Astrocyte (in vitro differentiated cells and primary cell): ENCODE measurements around the gene ENPP7. TPM values are rescaled to one million over a fixed set of nuclear protein-coding genes. Genes with fewer than 3 reads are reported as not detected.

ENCODE experiments used
- DNase-seq: peaks from one replicate; pipeline ENCODE4 v3.0.0-alpha.2; 2010; ENCODE audit warnings: low read depth
- FAIRE-seq: peaks from 2 replicates; lab custom pipeline; 2011; peaks lifted over from hg19 to GRCh38; lab: Jason Lieb, UNC
- H2AFZ ChIP-seq: 2 replicates; pipeline ENCODE4 v1.6.0; 2012; ENCODE audit warnings: low read depth, low read length, inconsistent platforms
- H3K27ac ChIP-seq: 2 replicates; pipeline ENCODE4 v1.5.1; 2011; ENCODE audit warnings: low read depth, low read length, inconsistent platforms
- H3K27me3 ChIP-seq: 2 replicates; pipeline ENCODE4 v1.6.0; 2011; ENCODE audit warnings: low read length, inconsistent platforms; ENCODE audit not compliant: insufficient read depth
- H3K36me3 ChIP-seq: 2 replicates; pipeline ENCODE4 v1.5.1; 2011; ENCODE audit warnings: low read length, inconsistent platforms; ENCODE audit not compliant: insufficient read depth
- H3K4me1 ChIP-seq: 2 replicates; pipeline ENCODE4 v1.5.1; 2011; ENCODE audit warnings: low read length, inconsistent platforms; ENCODE audit not compliant: insufficient read depth
- H3K4me2 ChIP-seq: 2 replicates; pipeline ENCODE4 v1.6.0; 2012; ENCODE audit warnings: low read length, inconsistent platforms
- H3K4me3 ChIP-seq: 2 replicates; pipeline ENCODE4 v1.5.1; 2011; ENCODE audit warnings: low read depth, mild to moderate bottlenecking, low read length, inconsistent platforms; ENCODE audit not compliant: insufficient read depth
- H3K79me2 ChIP-seq: 2 replicates; pipeline ENCODE4 v1.6.0; 2012; ENCODE audit warnings: mild to moderate bottlenecking, low read length, inconsistent platforms; ENCODE audit not compliant: insufficient read depth
- H3K9ac ChIP-seq: 2 replicates; pipeline ENCODE4 v1.6.0; 2012; ENCODE audit warnings: mild to moderate bottlenecking, low read length, inconsistent platforms
- H3K9me3 ChIP-seq: 2 replicates; pipeline ENCODE4 v1.5.1; 2012; ENCODE audit warnings: low read depth, mild to moderate bottlenecking, low read length, inconsistent platforms; ENCODE audit not compliant: insufficient read depth
- H4K20me1 ChIP-seq: 2 replicates; pipeline ENCODE4 v1.6.0; 2012; ENCODE audit warnings: low read length, inconsistent platforms; ENCODE audit not compliant: insufficient read depth
- H3K27ac Mint-ChIP-seq: one replicate; pipeline ENCODE4 v1.8.0; 2021; ENCODE audit warnings: mild to moderate bottlenecking, mixed read lengths; ENCODE audit not compliant: unreplicated experiment
- H3K27me3 Mint-ChIP-seq: one replicate; pipeline ENCODE4 v1.8.0; 2021; ENCODE audit warnings: low read depth, mixed read lengths; ENCODE audit not compliant: unreplicated experiment
- H3K36me3 Mint-ChIP-seq: one replicate; pipeline ENCODE4 v1.8.0; 2021; ENCODE audit warnings: low read depth, mixed read lengths; ENCODE audit not compliant: unreplicated experiment
- H3K4me1 Mint-ChIP-seq: one replicate; pipeline ENCODE4 v1.8.0; 2021; ENCODE audit warnings: low read depth, mixed read lengths; ENCODE audit not compliant: unreplicated experiment
- H3K4me3 Mint-ChIP-seq: one replicate; pipeline ENCODE4 v1.8.0; 2021; ENCODE audit warnings: mild to moderate bottlenecking, moderate library complexity, mixed read lengths; ENCODE audit not compliant: unreplicated experiment
- H3K9me3 Mint-ChIP-seq: one replicate; pipeline ENCODE4 v1.8.0; 2021; ENCODE audit warnings: mild to moderate bottlenecking, mixed read lengths; ENCODE audit not compliant: unreplicated experiment
- EZH2 ChIP-seq: IDR thresholded peaks from 2 replicates; pipeline ENCODE4 v1.6.1; 2012; ENCODE audit warnings: mild to moderate bottlenecking, low read length, inconsistent platforms; ENCODE audit not compliant: insufficient read depth
- total RNA-seq: library from RNA; stranded (reverse); gene quantifications from 2 replicates; pipeline ENCODE4 v1.2.1, GENCODE V29; 2021
- TF ChIP-seq, protein P1 (sequence below): IDR thresholded peaks from 2 replicates; pipeline ENCODE4 v1.5.1; 2011; ENCODE audit warnings: low read depth, mild to moderate bottlenecking, inconsistent platforms, low read length, moderate library complexity; ENCODE audit not compliant: insufficient read depth

Gene ENPP7
- total RNA-seq, 1 donor from 2014 or later: not detected

DNA sequence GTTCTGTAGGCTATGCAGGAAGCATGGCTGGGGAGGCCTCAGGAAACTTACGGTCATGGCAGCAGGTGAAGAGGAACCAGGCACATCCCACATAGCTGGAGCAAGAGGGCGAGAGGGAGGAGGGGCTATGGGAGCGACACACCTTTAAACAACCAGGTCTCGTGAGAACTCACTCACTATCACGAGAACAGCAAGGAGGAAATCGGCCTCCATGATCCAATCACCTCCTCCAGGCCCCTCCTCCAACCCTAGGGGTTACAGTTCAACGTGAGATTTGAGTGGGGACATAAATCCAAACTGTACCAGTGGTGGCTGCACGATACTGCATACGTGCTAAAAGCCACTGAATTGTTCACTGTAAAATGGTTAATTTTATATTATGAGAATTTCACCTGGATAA lies 26.1 kb upstream of the ENPP7 start:
- H4K20me1 ChIP-seq: no peaks in the 10 kb centered on the region
- H2AFZ ChIP-seq: no peak overlapping the region
- no peak overlapping the region for H3K4me3 ChIP-seq
- no peaks in the 10 kb centered on the region for H3K4me1 ChIP-seq
- Mint-ChIP-seq H3K36me3 (no peaks in the 10 kb centered on the region), H3K4me1 (no peaks in the 10 kb centered on the region), H3K27ac (no peak overlapping the region), H3K9me3 (no peaks in the 10 kb centered on the region), H3K4me3 (no peak overlapping the region), H3K27me3 (peaks cover 22% of the 10 kb centered on the region)
- FAIRE-seq (no peak), DNase-seq (no peak)
- TF ChIP-seq, protein P1, sequence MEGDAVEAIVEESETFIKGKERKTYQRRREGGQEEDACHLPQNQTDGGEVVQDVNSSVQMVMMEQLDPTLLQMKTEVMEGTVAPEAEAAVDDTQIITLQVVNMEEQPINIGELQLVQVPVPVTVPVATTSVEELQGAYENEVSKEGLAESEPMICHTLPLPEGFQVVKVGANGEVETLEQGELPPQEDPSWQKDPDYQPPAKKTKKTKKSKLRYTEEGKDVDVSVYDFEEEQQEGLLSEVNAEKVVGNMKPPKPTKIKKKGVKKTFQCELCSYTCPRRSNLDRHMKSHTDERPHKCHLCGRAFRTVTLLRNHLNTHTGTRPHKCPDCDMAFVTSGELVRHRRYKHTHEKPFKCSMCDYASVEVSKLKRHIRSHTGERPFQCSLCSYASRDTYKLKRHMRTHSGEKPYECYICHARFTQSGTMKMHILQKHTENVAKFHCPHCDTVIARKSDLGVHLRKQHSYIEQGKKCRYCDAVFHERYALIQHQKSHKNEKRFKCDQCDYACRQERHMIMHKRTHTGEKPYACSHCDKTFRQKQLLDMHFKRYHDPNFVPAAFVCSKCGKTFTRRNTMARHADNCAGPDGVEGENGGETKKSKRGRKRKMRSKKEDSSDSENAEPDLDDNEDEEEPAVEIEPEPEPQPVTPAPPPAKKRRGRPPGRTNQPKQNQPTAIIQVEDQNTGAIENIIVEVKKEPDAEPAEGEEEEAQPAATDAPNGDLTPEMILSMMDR: no peak
- no peak for TF ChIP-seq EZH2
- no peaks in the 10 kb centered on the region for H3K27me3 ChIP-seq
- no peaks in the 10 kb centered on the region for H3K79me2 ChIP-seq
- no peak overlapping the region for H3K27ac ChIP-seq
- H3K9me3 ChIP-seq: no peaks in the 10 kb centered on the region
- H3K9ac ChIP-seq: no peak overlapping the region
- no peak overlapping the region for H3K4me2 ChIP-seq
- no peaks in the 10 kb centered on the region for H3K36me3 ChIP-seq

DNA sequence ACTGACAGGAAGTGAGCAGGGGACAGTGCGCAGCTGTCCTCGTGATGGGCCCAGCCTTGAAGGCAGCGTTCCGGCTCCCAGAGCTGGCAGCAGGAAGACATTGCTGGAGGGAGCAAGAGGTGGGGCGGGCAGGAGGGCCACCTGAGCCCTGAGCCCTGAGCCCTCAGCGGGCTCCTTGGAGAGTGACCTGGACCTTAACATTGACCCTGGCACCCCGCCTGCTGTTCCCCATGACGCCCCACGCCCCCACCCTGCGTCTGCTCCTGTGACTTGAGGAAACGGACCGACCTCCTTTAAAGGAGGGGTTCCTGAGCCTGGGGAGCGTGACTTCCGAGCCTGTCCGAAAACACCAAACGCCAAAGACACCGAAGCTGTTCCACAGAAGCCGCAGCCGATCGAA lies 25.1 kb upstream of the ENPP7 start:
- Histone ChIP-seq H3K27ac (no peak overlapping the region), H3K9ac (no peak overlapping the region), H4K20me1 (no peaks in the 10 kb centered on the region), H3K27me3 (no peaks in the 10 kb centered on the region), H3K79me2 (no peaks in the 10 kb centered on the region), H3K4me2 (no peak overlapping the region), H3K36me3 (no peaks in the 10 kb centered on the region), H3K9me3 (no peaks in the 10 kb centered on the region), H3K4me1 (no peaks in the 10 kb centered on the region), H3K4me3 (no peak overlapping the region), H2AFZ (no peak overlapping the region)
- H3K4me1 Mint-ChIP-seq: no peaks in the 10 kb centered on the region
- H3K27ac Mint-ChIP-seq: no peak overlapping the region
- H3K36me3 Mint-ChIP-seq: no peaks in the 10 kb centered on the region
- TF ChIP-seq EZH2: no peak
- TF ChIP-seq, protein P1: no peak
- DNase-seq (no peak), FAIRE-seq (no peak)
- H3K4me3 Mint-ChIP-seq: no peak overlapping the region
- H3K9me3 Mint-ChIP-seq: no peaks in the 10 kb centered on the region
- H3K27me3 Mint-ChIP-seq: peaks cover 22% of the 10 kb centered on the region

DNA sequence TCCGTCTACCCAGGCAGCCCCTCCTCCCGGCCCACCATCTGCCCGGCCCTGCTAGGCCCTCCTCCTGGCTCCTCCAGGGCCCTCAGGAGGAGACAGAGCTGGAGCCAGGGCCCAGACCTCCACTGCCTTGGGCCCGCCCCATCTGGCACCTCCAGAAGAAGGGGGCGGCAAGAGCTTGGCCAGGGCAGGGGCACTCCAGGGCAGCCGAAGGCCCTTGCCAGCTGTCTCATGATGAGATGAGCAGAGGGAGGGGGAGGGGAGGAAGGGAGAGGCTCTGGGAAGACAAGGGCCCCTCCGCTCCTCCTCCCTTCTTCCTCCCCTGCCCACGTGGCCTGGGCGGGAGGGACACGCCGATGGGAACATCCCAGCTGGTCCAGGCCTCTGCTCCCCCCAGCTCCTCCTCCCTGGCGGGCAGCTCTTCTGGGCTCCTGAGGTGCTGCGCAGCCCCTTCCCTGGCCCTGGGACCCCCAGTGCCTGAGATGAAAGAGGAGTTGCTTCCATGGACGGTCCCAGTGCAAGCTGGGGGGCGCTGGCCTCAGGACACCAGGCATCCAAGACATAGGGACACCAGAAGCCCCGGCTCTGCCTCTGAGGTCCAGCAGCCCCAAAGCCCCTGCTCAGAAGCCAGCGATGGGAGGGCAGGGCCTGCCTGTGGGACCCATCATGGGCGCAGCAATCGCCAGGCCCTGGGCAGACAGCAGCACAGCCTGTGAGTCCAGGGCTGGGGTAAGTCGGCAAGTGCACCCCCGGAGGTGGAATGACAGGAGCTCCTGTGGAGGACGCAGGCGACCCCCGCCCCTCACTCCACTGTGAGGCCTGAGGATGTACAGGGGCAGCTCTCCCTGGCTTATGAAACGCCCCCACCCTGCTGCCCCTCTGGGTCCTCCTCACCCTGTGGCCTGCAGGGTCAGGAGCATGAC lies 23.6 kb upstream of the ENPP7 start:
- Histone ChIP-seq H2AFZ (no peak overlapping the region), H3K79me2 (no peaks in the 10 kb centered on the region)
- no peak for FAIRE-seq

More for the DNA sequence above, 23.6 kb upstream of the ENPP7 start:
- Mint-ChIP-seq H3K27ac (no peak overlapping the region), H3K36me3 (peaks cover 2% of the 10 kb centered on the region), H3K4me1 (no peaks in the 10 kb centered on the region), H3K4me3 (no peak overlapping the region), H3K27me3 (peaks cover 23% of the 10 kb centered on the region), H3K9me3 (peaks cover 4% of the 10 kb centered on the region)
- H3K4me2 ChIP-seq: no peak overlapping the region
- H3K27me3 ChIP-seq: no peaks in the 10 kb centered on the region
- no peak overlapping the region for H3K9ac ChIP-seq
- H3K36me3 ChIP-seq: no peaks in the 10 kb centered on the region
- no peak overlapping the region for H3K4me3 ChIP-seq
- no peak for TF ChIP-seq EZH2
- TF ChIP-seq, protein P1: no peak
- H3K4me1 ChIP-seq: no peaks in the 10 kb centered on the region
- no peaks in the 10 kb centered on the region for H3K9me3 ChIP-seq
- H3K27ac ChIP-seq: no peak overlapping the region
- no peak for DNase-seq
- H4K20me1 ChIP-seq: no peaks in the 10 kb centered on the region
